ENCODE measurements around the gene ING3.

- TF ChIP-seq CTCF (IDR thresholded peaks at IDR 0.05; ENCODE audit: low read depth, low read length) (no peak), EZH2phosphoT487 (IDR thresholded peaks at IDR 0.05; ENCODE audit: low read depth) (no peak)
Measured at GRCh38 chr7:121026577-121027111, 76.1 kb downstream of the ING3 start.

Measured in OCI-LY3 (cell line).